Small intestine (tissue), 7 donors: ENCODE measurements around the gene FES. TPM values are rescaled to one million over a fixed set of nuclear protein-coding genes. Genes with fewer than 3 reads are reported as not detected.

ENCODE experiments used
- DNase-seq, 2 donors: peaks; one replicate each; pipeline versions ENCODE4 v3.0.0 to v3.0.0-alpha.2; 2013
- FAIRE-seq: peaks from 2 replicates; lab custom pipeline; 2012; peaks lifted over from hg19 to GRCh38; lab: Jason Lieb, UNC
- H3K27ac ChIP-seq, 3 donors: one replicate each; pipeline ENCODE4 v1.5.1; 2013; ENCODE audit warnings: low read length in 2 of 3, mild to moderate bottlenecking in 2 of 3, control low read depth in 1 of 3, inconsistent platforms in 1 of 3, low read depth in 1 of 3, moderate library complexity in 1 of 3
- H3K27me3 ChIP-seq, 3 donors: one replicate each; pipeline ENCODE4 v1.6.1; 2013; ENCODE audit warnings: low read length in 3 of 3, inconsistent platforms in 1 of 3; ENCODE audit not compliant: control insufficient read depth in 3 of 3, insufficient read depth in 3 of 3
- H3K36me3 ChIP-seq, 3 donors: one replicate each; pipeline ENCODE4 v1.6.1; 2013; ENCODE audit warnings: low read length in 3 of 3, inconsistent platforms in 1 of 3, low read depth in 1 of 3, mild to moderate bottlenecking in 1 of 3, moderate library complexity in 1 of 3; ENCODE audit not compliant: control insufficient read depth in 3 of 3, insufficient read depth in 2 of 3
- H3K4me1 ChIP-seq, 3 donors: one replicate each; pipeline ENCODE4 v1.6.1; 2013; ENCODE audit warnings: low read length in 2 of 3, inconsistent platforms in 1 of 3, low read depth in 1 of 3, mild to moderate bottlenecking in 1 of 3, moderate library complexity in 1 of 3; ENCODE audit not compliant: control insufficient read depth in 3 of 3, insufficient read depth in 2 of 3
- H3K4me3 ChIP-seq, 3 donors: one replicate each; pipeline ENCODE4 v1.5.1; 2013; ENCODE audit warnings: low read length in 3 of 3, control low read depth in 1 of 3, inconsistent platforms in 1 of 3, low read depth in 1 of 3, mild to moderate bottlenecking in 1 of 3, moderate library complexity in 1 of 3
- H3K9me3 ChIP-seq, 2 donors: one replicate each; pipeline ENCODE4 v1.6.1; 2013; ENCODE audit warnings: low read depth in 1 of 2, low read length in 1 of 2; ENCODE audit not compliant: control insufficient read depth in 2 of 2, insufficient read depth in 1 of 2
- WGBS, 3 donors: extraction: QIAGEN DNeasy Blood & Tissue Kit; methylation state at CpG; one replicate each; pipeline ENCODE4 v1.1.7; 2013; 5-methylcytosine and 5-hydroxymethylcytosine counted together
- polyA plus RNA-seq, 4 donors: library from polyadenylated mRNA; stranded (reverse) in 3 of 4; unstranded in 1 of 4; fragments of 200-250 nt in 3 of 4; fragments of 120-200 nt in 1 of 4; gene quantifications; one replicate each; pipeline versions ENCODE4 v1.2.1 to v1.2.3, GENCODE V29; 2013
- donor health status: healthy with polysubstance abuse.
- donor health status: control.
- donor health status: control.
- donor health status: Bipolar disorder and iron deficiency.
- donor health status: healthy.

Gene FES
- polyA plus RNA-seq, 4 donors = 0.89 to 18.4 (median 10.9) TPM

- no peaks in the 10 kb centered on the region for H3K4me1 ChIP-seq
- DNase-seq = no peak
- H3K9me3 ChIP-seq = no peaks in the 10 kb centered on the region
- WGBS, 3 donors = 85 to 92% (median 92%) methylated on average over 12 of the region's 12 CpGs
- no peak overlapping the region for H3K4me3 ChIP-seq
- peaks cover 29 to 87% (median 30%) of the 10 kb centered on the region in 3 donors for H3K36me3 ChIP-seq
- no peak for FAIRE-seq
- no peaks in the 10 kb centered on the region for H3K27me3 ChIP-seq
- H3K27ac ChIP-seq = no peak overlapping the region
These were observed 58.2 kb downstream of the FES start for GRCh38 chr15:90942354-90943120.

DNA sequence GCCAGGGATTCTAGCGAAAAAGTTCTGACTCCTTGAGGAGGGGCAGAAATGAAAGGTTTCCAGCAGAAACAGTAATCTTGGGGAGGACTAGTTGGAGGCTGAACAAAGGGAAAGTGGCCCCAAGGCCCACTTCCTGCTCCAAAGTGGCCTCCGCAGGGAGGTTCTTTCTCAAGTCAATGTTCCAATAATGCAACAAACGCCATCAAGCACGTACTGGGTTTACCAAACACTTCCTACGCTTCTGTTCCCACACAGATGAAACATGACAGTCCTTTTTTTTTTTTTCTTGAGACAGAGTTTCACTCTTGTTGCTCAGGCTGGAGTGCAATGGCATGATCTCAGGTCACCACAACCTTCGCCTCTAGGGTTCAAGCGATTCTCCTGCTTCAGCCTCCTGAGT is 60.8 kb downstream of the FES start:
- H3K9me3 ChIP-seq = no peaks in the 10 kb centered on the region
- no peak overlapping the region for H3K27ac ChIP-seq
- FAIRE-seq (no peak), DNase-seq (no peak)
- H3K4me1 ChIP-seq = no peaks in the 10 kb centered on the region
- H3K4me3 ChIP-seq = no peak overlapping the region
- 86 to 97% (median 95%) methylated on average over 7 of the region's 7 CpGs for WGBS, 3 donors
- H3K36me3 ChIP-seq = peaks cover 29 to 89% (median 37%) of the 10 kb centered on the region in 3 donors
- no peaks in the 10 kb centered on the region for H3K27me3 ChIP-seq

Other genes starting within 250 kb of the FES start
- gene BLM, start 167.2 kb upstream of the FES start, polyA plus RNA-seq = 1 to 10 TPM; 1.6 to 4.8 (median 3.3) TPM
- 100 to 1,000 TPM in 1 of 4 donors, 10 to 100 TPM in 3; 22.8 to 112 (median 38.5) TPM for gene FURIN, start 15.9 kb upstream of the FES start, polyA plus RNA-seq
- gene MAN2A2, start 18.8 kb downstream of the FES start, polyA plus RNA-seq = 10 to 100 TPM; 15.1 to 35.1 (median 22.7) TPM
- gene HDDC3, start 48.0 kb downstream of the FES start, polyA plus RNA-seq = 10 to 100 TPM; 21.1 to 33.0 (median 27.2) TPM
- 10 to 100 TPM; 37.7 to 65.1 (median 48.8) TPM for gene UNC45A, start 50.8 kb downstream of the FES start, polyA plus RNA-seq
- 10 to 100 TPM in 2 of 4 donors, 1 to 10 TPM in 2; 4.9 to 20.9 (median 9.7) TPM for gene RCCD1, start 70.4 kb downstream of the FES start, polyA plus RNA-seq
- gene PRC1, start 110.0 kb downstream of the FES start, polyA plus RNA-seq = 10 to 100 TPM in 3 of 4 donors, 1 to 10 TPM in 1; 5.4 to 55.4 (median 22.1) TPM
- gene VPS33B, start 138.1 kb downstream of the FES start, polyA plus RNA-seq = 10 to 100 TPM; 10.7 to 18.6 (median 16.5) TPM
- gene SV2B, start 215.8 kb downstream of the FES start, polyA plus RNA-seq = 1 to 10 TPM in 1 of 4 donors, under 1 TPM in 1, not detected in 2; 0.25 to 2.0 TPM